GM18505 (cell line): ENCODE results near the gene BEND6.

ENCODE experiments used
- ATAC-seq: cut with Tn5 transposase; IDR thresholded peaks from one replicate; pipeline ENCODE4 v1.9.1; 2021; ENCODE audit not compliant: unreplicated experiment
- POLR2A ChIP-seq: IDR thresholded peaks from 4 replicates; pipeline ENCODE4 v1.6.1; 2011; ENCODE audit warnings: borderline replicate concordance; ENCODE audit not compliant: insufficient read depth, insufficient read length; ENCODE audit errors: extremely low read depth

The BEND6 gene

GRCh38 chr6:56949925-56950495 is 4.9 kb upstream of the BEND6 start:
- ATAC-seq, result no peak
- no peak for TF ChIP-seq POLR2A

- TF ChIP-seq POLR2A, result no peak
- ATAC-seq, result no peak
Measured at GRCh38 chr6:56951049-56951831, 3.7 kb upstream of the BEND6 start.

GRCh38 chr6:56953597-56954402 is 1.1 kb upstream of the BEND6 start:
- no peak for TF ChIP-seq POLR2A
- ATAC-seq, result no peak

- TF ChIP-seq POLR2A, result no peak
- peak; percentile 67 for ATAC-seq
Measured at GRCh38 chr6:56955171-56956155, 556 bp downstream of the BEND6 start.

GRCh38 chr6:56956491-56956890 is 1.6 kb downstream of the BEND6 start:
- no peak for ATAC-seq
- TF ChIP-seq POLR2A, result no peak

GRCh38 chr6:56957856-56958255 is 2.9 kb downstream of the BEND6 start:
- TF ChIP-seq POLR2A, result no peak
- ATAC-seq, result no peak

DNA sequence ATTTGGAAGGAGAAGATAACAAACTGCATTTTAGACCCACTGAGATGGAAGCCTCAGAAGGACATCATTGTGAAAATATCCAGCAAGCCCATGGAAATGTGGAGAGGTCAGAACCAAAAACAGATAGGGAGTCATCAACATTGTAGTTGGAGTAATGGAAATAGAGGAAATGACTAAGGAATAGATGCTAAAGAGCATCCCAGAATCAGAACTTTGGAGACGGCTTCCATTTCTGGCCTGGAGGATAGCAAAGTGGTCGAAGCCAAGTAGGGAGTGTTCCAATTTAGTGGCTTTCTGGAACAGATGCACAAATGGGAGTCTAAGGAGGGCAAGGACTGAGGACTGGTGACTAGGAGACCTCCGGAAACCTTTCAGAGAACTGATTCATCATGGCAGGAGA is 3.6 kb downstream of the BEND6 start:
- TF ChIP-seq POLR2A, result no peak
- no peak for ATAC-seq

GRCh38 chr6:56959094-56959493 is 4.2 kb downstream of the BEND6 start:
- no peak for TF ChIP-seq POLR2A
- ATAC-seq, result no peak

DNA sequence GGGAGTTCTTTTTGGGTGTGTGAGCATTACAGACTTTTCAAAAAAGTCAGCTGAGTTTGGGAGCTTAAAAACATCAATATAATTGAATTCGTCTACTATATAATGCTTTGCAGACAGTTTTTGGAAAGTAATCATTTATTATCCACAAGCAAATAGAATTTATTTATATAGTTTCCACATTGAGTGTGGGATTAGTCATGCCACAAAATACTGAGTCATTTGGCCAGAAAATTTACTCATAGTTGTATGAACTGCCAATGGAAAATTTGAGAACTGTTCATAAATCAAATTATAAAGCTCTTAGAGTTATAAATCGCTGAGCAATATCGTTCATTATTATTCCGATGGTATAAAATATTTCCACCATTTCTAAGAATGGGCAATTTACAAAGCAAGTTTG is 5.0 kb downstream of the BEND6 start:
- TF ChIP-seq POLR2A, result no peak
- no peak for ATAC-seq

DNA sequence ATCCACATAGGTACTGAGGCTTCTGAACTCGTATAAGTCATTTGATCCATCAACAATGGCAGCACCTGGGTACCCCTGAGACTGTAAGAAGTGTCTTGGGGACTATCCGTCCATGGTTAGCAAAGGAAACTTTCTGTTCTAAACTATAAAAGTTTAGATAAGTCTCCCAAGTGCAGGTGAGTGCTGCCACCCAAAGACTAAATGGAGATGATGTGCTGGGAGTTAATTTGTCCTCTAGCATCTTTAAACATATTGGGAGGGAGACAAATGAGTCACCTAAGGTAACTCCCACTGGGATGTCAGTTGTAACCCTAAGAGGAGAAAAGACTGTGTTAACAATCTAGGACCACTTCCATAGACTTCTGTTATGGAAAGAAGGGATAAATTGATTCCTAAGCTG is 6.2 kb downstream of the BEND6 start:
- no peak for ATAC-seq
- TF ChIP-seq POLR2A, result no peak

- no peak for TF ChIP-seq POLR2A
- no peak for ATAC-seq
Measured at GRCh38 chr6:56962441-56962840, 7.5 kb downstream of the BEND6 start.

DNA sequence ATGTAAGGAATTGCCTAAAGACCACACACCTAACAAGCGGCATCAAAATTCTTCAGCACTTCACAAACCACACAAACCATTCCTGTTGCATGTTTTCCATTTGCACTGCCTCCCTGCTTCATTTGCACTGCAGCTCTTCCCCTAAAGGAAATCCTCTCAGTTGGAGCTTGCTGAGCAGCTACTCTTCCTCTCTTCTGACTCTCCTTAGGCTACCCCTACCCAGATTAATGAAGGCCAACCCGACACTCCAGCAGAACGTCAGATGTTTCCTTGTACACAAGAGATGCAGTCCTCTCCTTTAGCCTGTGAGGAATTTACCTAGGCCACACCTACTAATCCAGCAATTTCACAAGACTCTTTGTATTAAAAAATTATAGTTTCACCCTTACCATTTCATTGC is 8.1 kb downstream of the BEND6 start:
- TF ChIP-seq POLR2A, result no peak
- no peak for ATAC-seq

GRCh38 chr6:56963793-56964192 is 8.9 kb downstream of the BEND6 start:
- no peak for TF ChIP-seq POLR2A
- no peak for ATAC-seq
